Activated CD4-positive, alpha-beta T cell treated with anti-CD3 and anti-CD28 coated beads for 48 hours (primary cell): ENCODE data around the gene GRIK2.

Experiments used
- DNase-seq: peaks from one replicate; pipeline ENCODE4 v3.0.0-alpha.2; 2020

The GRIK2 gene

DNA sequence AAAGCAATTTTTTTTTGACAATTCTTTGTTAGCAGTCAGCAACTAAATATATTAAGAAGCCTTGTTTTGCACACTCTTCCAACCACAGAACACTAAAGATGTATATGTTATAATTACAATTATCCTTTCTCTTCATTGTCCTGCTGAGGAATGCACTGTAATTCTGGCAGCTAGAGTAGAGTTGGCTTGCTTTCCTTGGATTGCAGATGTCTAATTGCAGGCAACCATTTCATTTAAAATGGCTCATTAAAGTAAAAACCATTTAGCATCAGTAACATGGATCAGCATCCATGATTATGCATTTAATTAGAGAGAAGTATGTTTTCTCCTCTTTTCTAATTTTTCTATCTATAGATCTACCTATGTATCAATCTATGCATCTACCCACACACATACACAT, 335.4 kb downstream of the GRIK2 start:
- no peak for DNase-seq

GRCh38 chr6:101730954-101731353, 337.4 kb downstream of the GRIK2 start:
- no peak for DNase-seq

DNA sequence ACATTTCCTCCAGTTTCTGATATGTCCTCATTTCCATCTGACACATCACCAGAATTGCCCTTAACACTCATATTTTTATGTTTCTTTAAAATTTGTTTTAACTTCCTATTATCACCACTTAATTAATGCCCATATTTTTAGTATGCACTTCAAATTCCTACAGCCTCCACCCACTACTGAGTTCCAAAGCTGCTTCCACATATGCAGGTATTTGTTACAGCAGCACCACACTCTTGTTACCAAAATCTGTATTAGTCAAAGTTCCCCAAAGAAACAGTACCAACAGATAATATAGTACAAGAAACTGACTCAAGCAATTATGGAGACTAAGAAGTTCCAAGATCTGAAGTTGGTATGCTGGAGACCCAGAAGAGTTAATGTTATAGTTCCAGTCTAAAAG, 340.4 kb downstream of the GRIK2 start:
- no peak for DNase-seq

DNA sequence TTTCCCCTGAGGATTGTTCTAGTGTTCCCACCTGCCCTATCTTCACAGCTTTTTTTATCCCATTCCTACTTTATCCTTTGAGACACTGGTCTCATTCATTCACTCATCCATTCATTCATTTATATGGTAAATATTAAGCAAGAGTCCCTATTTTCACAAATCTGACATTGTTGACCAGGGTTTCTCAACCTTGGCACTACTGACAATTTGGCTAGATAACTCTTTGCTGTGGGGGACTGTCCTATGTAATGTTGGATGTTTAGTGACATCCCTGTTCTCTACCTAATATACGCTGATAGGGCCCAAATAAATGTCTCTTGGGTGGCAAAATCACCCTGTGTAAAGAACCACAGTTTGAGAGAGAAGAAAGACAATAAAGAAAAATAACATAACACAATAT, 345.0 kb downstream of the GRIK2 start:
- no peak for DNase-seq

DNA sequence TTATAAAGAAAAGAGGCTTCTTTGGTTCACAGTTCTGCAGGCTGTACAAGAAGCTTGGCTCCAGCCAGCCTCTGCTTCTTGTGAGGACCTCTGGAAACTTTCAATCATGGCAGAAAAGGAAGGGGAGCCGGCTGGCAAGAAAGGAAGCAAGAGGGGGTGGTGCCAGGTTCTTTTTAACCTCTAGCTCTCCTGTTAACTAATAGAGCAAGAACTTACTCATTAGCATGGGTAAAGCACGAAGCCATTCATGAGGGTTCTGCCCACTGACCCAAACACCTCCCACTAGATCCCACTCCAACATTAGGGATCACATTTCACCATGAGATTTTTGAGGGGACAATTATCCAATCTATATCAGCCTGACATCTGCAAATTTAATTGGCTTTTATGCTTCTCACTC, 347.1 kb downstream of the GRIK2 start:
- no peak for DNase-seq

DNA sequence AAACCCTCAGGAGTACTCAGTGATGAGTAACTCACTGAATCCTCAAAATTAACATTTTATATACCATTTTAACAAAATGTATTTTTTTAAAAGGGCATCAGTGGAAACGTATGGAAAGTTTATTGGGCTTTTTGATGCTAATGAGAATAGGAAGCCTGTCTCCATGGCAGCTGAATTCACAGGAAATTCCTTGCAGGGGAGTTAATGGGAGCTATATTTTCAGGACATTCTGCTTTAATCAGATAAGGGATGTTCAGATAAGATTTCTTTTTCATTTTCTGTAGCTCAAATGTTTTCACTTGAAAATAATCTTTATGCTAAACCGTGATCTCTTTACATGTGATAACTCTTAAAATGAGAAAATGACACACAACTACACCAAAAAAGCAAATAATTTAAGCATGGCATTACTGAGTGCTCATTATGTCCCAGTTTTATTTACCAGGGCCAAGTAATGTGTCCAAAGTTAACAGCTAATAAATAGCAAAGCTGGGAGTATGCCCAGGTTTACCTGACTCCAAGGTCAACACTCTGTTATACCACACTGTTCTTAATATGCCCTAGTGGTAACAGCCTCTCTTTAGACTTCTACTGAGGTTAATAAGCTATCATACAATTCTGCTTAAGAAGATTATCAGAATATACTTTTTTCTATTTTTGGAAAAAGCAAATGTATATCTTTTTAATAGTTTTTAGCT, 348.1 kb downstream of the GRIK2 start:
- DNase-seq = no peak

DNA sequence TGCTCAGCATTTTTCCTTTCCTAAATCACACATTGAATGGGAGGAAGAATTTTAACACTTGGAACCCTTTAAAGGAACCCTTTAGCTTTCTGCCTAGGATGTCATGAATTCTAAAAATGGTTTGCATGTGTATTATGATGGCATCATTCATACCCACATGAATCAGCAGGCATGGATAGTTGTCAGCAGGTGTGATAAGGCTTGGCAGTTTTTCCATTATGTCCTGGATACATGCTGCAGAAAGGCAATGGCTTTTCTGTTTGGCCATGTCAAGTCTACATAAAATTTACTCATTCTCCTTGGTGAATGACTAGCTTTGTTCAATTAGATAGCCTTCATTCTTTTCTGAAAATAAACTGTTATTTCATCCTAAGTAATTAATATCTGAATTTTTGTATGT, 353.7 kb downstream of the GRIK2 start:
- no peak for DNase-seq

- no peak for DNase-seq
These were observed 354.2 kb downstream of the GRIK2 start for GRCh38 chr6:101747716-101748115.

DNA sequence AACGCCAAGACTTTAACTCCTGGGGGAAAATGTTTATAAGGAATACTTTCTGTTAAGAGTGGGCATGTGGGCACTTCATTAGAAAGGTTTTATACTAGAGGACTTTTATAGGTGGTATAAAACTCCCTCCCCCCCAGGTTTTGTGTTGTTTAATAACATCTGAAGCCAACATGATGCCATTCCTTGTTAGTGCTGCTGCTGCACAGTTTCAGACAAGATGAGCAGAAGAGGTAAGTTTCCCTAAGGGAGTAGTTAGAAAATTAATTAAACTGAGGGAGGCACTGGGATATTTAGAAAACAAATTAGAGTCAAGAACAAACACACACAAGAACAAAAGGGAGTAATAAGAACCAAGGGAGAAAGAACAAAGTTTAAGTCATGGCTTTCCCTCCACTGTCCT, 362.4 kb downstream of the GRIK2 start:
- DNase-seq = no peak

DNA sequence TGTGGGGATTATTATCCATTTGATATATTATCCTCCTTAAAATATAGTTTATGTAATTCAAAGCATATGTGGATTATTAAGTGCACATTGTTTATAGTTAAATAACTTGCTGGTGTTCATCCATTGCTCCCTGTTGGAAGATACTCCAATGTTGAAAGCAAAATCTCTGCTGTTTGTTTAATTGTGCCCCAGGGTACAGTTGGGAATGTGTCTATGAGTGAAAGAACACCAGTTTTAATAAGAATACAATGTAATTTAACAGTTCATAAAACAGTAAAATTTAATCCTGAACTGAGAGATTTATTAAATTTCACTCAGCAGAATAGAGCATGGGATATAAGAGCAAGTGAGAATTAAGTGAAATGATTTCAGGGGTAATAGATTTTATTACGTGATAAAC, 364.9 kb downstream of the GRIK2 start:
- DNase-seq = no peak

- DNase-seq = no peak
These were observed 367.5 kb downstream of the GRIK2 start for GRCh38 chr6:101760843-101761621.

DNA sequence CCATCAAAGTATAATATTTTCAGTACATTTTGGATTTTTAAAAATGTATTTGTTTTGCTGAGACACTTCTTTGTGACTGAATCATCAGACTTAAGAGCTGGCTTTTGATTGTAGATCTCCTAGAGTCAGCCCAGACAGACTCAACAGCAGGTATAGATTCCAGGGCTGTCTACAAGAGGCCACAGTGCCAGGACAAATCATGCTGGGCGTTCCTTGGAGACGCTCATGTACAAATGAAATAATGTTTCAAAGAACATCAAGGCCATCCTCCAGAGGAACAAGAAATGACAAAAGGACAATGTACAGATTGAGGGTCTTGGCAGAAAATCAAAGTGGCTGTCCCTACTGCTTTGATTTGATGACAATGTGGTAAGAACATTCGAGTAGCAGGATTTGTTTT, 369.3 kb downstream of the GRIK2 start:
- no peak for DNase-seq

- no peak for DNase-seq
These were observed 371.8 kb downstream of the GRIK2 start for GRCh38 chr6:101765281-101765680.

- DNase-seq = no peak
These were observed 376.6 kb downstream of the GRIK2 start for GRCh38 chr6:101770116-101770515.

GRCh38 chr6:101776919-101777350, 383.4 kb downstream of the GRIK2 start:
- DNase-seq = no peak

- DNase-seq = no peak
These were observed 384.1 kb downstream of the GRIK2 start for GRCh38 chr6:101777646-101778045.

- no peak for DNase-seq
These were observed 385.7 kb downstream of the GRIK2 start for GRCh38 chr6:101779051-101779844.

DNA sequence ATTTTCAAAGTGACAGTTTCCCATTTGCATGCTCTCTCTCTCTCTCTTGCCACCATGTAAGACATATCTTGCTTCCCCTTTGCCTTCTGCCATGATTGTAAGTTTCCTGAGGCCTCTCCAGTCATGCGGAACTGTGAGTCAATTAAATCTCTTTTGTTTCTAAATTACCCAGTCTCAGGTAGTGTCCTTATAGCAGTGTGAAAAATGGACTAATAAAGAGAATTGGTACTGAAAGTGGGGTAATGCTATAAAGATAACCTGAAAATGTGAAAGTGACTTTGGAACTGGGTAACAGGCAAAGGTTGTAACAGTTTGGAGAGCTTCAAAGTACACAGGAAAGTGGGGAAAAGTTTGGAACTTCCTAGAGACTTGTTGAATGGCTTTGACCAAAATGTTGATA, 389.8 kb downstream of the GRIK2 start:
- no peak for DNase-seq

DNA sequence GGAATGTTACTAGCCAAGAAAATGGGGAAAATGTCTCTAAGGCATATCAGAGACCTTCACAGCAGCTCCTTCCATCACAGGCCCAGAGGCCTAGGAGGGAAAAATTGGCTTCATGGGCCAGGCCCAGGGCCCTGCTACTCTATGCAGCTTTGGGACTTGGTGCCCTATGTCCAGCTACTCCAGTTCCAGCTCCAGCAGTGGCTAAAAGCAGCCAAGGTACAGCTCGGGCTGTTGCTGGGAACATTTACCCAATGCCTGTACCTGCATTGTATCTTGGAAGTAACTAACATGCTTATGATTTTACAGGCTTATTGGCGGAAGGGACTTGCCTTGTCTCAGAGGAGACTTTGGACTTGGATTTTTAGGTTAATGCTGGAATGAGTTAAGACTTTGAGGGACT, 390.6 kb downstream of the GRIK2 start:
- DNase-seq = no peak

GRCh38 chr6:101799531-101799930, 406.0 kb downstream of the GRIK2 start:
- DNase-seq = no peak

GRCh38 chr6:101800598-101800997, 407.1 kb downstream of the GRIK2 start:
- DNase-seq = no peak

DNA sequence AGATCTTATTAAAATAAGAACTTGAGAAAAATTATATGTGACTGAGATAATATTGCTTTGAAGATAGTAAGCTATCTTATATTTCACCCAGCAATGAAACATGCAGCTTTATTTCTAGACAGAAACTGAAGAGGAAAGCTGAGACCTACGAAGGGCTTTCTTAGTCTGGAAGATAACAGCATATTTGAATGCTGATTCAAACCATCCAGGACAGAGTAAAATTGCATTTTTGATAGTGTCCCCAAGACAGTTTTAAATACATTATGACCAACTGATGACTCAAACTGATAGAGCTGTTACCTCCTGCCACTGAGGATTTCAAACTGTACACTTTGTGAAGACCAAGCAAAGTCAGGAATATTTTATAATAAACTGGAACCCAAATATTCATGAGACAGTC, 409.6 kb downstream of the GRIK2 start:
- no peak for DNase-seq

DNA sequence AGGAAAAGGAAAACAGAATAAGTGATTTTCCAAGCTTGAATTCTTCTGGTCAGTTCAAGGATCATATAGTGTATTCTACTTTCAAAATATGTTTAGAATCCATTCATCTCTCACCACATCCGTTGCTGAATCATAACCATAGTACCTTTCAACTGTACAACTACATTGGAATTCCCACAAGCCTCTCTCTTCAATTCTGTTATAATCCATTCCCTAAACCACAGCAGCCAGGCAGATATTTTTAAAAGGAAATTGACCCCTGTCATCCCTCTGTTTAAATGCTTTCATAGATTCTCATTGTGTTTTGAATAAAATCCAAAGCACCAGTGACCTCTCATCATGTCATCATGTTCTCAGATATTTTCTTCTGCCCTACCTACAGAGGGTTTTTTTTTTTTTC, 412.7 kb downstream of the GRIK2 start:
- DNase-seq = no peak

DNA sequence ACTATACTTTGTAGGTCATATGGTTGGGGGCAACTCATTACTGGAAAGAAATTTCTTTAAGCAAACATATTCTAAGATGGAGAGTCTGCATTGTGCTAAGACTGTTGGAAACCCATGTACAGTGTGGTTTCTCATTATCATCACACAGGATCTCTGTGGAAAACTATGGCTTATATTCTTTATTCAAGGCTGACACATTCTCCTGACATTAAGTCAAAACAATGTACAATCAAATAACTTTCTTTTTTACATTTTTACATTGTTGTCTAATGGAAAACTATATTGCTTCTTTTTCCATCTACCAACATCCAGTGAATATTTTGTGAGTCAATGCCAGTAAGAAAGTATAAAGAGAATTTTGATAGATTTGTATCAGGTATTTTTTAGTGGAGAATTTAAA, 417.6 kb downstream of the GRIK2 start:
- DNase-seq = no peak
